ENCODE data around the gene MBTD1.

MBTD1 gene

DNA sequence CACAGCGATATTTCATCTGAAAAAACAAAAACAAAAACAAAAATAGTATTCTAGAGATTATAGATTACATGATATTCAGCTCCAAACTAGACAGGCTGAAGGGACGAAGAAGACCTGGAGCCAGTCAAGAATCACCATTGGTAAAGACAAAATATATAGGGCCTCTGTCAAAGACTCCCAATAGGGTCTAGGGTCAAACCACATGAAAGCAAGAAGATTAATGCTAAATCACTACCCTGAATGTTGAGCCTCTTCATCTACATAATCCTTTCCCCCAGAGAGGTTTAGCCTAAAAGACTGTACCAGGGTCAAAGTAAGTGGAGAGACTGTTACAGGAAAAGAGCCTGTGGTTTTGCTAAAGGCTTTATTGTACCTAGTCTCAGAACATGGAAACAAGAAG is 117.3 kb downstream of the MBTD1 start:
- no peak for DNase-seq

DNA sequence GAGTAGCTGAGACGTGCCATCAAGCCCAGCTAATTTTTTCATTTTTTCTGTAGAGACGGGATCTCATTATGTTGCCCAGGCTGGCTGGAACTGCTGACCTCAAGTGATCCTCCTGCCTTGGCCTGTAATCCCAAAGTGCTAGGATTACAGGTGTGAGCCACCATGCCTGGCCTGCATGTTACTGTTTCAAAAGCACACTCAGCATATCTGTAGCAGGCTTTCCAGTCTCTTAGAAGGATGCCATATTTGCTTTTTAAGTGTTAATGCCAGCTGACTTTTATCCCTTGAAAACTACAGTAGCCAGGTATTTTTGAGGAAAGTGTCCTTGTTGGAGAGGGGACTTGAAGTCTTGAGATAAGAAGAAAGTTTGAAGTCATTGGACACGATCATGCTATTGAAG is 123.9 kb downstream of the MBTD1 start:
- DNase-seq, result no peak

DNA sequence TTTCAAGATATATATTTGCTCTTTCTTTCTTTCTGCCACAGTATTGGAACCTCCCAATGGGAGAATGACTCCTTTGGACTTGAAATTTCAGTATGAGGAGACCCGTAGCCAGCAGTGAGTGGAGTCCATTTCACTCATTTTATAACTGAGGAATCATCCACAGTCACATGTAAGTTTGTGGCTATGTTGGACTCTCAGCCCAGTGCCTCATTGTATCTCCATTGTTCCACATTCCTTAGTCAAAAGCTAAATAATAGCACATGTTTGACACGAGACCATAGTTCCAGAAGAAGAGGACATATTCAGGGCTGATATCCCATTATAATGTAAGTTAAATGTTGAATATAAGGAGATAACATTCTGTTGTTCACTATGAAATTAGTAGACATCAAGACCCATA is 126.5 kb downstream of the MBTD1 start:
- DNase-seq, result no peak

DNA sequence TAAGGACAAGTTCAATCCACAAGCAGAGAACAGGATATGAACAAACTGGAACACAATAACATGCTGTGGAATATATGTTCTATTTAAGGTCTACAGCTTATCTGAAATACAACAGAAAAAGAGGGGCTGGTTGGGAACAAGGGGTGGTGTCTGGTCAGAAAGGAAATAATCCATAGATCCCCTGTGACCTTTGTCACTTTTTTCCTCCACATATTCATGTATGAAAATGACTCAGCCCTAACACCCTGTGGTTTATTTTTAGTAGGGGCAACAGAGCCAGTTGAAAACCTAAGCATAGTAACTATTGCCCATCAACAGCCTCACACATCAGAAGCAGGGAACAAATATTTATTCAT is 126.9 kb downstream of the MBTD1 start:
- no peak for DNase-seq

DNA sequence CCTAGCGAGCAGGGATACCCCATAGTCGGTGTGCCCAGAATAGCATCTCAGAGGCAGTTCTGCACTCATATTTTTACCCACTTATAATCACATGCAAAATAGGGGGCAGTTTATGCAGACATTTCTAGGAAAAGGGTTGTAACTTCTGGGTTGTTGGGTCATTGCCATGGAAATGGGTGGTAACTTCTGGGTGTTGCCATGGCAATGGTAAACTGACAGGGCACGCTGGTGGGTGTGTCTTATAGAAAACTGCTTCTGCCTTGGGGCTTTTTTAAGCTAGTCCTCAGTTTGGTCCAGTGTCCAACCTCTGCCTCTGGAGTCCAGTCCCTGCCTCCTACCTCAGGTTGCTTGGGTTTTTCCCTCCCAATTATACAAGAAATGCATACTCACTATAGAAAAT is 131.8 kb downstream of the MBTD1 start:
- DNase-seq, result peak in 1 of 5 experiments; percentile 24

Data from T-helper 2 cell (primary cell).